Stimulated activated CD4-positive, alpha-beta T cell treated with anti-CD3 and anti-CD28 coated beads, Interleukin-4, amount 100 ng/mL, for 1 hour (primary cell): ENCODE data around the gene IGSF21.
"Not testable (repeated sequence)": the region's sequence is repeated elsewhere in the genome, so short reads cannot be mapped to it uniquely, and the experiment has no call there.

ENCODE experiments used
- DNase-seq: peaks from one replicate; pipeline ENCODE4 v3.0.0-alpha.2; 2020

The IGSF21 gene

DNA sequence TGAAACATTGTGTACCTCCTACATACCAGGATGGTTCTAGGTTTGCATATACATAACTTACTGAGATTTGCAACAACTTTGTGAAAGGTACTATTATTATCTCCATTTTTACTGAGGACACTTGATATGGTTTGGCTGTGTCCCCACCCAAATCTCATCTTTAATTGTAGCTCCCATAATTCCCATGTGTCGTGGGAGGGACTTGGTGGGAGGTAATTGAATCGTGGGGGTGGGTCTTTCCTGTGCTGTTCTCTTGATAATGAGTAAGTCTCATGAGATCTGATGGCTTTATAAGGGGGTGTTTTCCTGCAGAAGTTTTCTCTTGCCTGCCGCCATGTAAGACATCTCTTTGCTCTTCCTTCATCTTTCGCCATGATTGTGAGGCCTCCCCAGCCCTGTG lies 40.1 kb downstream of the IGSF21 start:
- no peak for DNase-seq

DNA sequence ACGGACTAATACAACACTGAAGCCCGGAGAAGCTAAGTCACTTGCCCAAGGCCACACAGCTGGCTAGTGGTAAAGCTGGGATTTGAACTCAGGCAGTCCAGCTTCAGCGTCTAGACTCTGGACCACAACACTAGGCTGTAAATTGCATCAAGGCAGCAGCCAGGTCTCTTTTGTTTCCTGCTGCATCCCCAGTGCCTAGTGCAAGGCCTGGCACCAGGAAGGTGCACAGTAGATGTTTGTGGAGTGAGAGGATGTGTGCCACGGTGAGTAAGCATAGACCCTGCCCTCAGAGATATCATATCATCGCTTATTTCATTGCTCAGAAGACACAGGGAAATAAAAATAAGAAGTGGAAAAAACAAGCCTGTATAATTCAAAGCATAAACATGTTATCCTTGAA lies 40.9 kb downstream of the IGSF21 start:
- DNase-seq, result no peak

DNA sequence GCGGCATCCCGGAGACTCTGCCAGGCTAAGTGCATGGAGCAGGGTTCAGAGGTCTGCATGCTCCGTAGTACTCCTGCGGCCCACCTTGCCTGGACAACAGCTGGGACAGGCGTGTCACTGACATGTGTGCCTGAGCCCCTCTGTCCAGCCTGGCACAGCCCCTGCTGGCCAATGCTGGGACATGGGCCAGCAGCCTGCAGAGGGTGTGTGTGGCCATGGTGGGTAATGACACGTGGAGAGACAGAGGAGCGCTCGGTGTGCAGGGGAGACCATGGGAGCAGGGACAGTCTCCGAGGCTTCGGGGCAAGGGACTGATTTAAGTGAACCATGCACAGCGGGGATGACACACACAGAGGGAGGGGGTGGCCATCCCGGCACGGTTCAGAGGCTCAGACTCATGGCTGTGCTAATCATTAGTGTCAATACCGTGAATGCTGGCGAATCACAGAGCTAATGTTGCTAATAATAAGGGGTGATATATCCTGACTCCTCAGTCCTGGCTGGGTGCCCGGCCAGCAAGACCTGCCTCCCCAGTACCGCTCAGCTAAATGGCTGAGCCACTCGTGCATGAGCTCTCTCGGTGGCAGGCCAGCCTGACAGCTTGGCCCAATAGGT lies 41.5 kb downstream of the IGSF21 start:
- no peak for DNase-seq

DNA sequence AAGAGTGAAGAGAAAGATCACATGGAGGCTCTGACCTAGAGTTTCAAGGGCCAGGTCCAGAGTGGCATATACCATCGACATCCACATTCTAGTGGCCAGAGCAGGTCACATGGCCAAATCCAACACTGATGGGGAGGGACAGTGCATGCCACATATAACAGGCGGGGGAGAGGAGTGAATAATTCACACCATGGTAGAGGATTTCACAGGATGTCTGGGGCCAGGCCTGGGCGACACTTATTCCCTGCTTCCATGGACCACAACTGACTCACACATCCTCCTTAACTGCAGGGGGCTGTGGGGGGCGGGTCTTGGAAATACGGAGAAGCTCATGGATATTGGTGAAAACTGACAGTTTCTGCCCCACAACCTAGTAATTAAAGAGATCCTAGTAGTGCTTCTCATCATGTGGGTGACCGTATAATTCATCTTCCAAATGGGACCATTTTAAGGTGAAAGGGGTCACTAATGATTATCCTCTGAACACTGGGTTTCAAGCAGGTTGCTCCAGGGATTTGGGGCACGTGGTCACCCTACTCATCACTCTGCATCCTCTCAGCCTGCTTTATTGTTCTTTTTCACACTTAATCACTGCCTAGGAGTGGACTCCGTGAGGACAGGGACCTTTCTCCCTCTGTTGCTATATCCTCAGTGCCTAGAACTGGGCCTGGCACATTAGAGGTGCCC lies 44.0 kb downstream of the IGSF21 start:
- DNase-seq, result no peak

DNA sequence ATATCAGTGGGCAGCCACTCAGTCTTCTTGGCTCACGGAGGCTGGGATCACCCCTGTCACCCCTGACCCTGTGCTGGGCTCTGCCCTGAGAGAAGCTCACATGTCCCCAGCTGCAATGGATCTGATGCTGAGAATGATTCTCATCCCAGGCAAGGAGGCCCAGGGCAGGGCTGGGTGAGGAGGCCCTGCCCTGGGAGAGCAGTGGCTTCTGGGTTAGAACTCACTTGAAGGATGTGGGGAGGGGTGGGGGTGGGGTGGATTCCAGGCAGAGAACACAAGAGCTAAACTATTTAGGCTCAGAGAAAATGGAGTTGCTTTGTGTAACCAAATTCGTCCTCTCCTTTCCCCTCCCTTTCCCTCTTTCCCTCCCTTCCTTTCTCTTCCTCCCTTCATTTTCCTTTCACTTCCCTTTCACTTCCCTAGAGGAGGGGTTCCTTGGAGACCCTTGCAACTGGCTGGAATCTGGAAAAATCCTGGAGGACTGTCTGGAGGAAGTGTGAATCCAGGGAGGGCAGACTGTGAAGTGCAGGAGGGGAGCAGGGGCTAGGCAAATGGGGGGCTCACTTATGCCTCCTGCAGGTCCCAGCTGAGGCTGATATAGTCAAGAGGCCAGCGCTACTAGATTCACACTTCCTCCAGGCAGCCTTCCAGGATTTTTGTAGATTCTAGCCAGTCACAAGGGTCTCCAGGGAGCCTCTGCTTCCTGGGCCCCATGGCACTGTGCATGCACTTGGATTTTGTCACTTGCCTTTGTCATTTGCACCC lies 47.0 kb downstream of the IGSF21 start:
- no peak for DNase-seq

DNA sequence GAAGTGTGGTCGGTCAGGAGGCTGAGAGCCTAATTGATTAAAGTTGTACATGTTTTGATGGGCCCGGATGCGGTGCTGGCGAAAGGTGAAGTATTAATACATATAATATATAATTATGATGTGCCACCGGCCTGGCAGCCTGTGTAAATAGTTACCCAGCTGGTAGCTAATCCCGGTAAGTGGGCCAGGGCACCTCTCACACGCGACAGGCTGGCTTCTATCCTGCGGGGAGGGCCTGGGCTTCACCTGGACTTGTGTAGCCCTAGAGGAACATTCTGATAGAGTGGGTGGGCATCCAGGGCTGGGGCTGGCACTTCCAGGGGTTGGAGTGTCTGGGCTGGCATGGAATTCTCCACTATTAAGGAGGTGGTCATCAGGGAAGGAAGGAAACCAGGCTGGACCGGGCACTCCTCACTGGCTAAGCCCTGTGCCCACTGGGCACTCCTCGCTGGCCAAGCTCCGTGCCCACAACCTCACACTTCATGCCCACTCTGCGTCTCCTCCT lies 48.3 kb downstream of the IGSF21 start:
- DNase-seq, result no peak

DNA sequence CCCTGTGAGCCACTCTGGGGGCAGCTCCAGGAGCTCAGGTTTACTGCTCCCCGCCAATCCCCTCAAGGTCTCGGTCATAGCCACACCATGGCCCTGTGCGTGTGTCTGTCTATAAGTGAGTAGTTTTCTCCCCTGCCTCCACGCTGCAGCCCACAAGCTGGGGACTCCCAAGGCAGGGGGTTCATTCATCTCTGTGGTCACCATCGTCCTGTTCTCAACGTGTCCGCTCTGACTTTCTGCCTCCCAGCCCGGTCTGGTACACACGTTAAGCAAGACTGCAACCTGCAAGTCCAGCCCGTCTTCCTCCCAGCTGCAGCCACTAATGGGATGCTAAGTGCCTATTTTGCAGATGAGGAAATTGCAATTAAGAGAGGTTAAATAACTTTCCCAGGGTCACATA lies 49.8 kb downstream of the IGSF21 start:
- DNase-seq, result no peak

DNA sequence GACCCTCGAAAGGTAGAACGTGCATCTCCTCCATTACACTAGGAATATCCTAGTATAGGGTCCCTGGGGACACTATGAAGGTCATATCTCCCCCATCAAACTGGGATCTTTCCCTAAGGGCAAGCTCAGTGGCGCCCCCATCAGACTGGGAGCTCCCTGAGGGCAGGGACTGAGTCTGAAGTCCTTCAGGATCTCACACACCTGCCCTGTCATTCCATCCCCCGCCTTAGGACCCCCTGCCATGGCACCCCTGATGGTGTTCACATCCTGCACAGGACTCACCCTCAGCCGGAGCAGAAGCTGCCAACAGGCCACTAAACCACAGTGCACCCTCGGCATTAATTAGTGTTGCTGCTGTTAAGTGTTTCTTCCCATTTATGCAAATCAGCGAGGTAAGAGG lies 50.4 kb downstream of the IGSF21 start:
- no peak for DNase-seq

DNA sequence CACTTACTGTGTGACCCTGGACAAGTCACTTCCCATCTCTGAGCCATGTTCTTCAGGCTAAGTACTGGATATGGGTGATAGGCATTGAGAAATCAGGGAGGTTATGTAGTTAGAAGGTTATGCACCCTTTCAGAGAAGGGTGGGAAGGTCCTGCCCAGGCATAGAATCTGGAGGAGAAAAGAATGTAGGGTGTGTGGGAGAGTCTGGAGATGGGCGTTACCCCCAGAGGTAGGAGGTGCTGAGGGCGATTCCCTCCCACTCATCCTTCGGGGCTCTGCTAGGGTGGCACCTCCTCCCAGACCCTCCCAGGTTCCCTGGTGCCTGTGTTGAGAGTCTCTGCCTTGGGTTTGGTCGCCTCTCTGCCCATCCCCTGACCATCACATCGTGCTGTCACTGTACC lies 51.1 kb downstream of the IGSF21 start:
- no peak for DNase-seq

DNA sequence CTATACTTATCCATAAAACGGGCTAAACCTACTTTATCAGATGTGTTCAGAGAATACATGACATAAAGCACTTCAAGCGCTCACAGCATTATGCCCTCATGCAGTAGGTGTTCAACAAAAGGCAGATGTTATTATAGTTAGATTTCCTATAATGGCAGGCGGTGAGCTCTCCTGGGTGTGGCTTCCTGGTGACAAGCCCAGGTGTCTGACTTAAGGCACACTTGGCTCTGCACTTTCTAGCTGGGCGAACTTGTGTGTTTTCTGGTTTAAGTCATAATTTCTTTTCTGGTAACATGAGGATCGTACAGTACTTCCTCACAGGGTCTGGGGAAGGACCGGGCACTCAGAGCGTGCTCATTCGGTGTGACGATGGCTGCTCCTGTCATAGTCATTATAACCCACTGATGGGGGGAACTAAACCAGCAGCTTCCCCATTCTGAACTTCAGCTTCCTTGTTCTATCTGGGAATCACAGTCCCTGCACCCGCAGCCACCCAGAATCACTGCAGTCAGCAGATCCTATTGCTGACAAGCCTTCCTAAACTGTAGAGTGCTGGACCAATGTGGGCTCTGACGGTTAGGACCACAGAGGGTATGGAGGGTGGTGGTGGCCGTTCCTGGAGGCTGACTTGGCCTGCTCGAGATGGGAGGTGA lies 52.8 kb downstream of the IGSF21 start:
- DNase-seq, result no peak

DNA sequence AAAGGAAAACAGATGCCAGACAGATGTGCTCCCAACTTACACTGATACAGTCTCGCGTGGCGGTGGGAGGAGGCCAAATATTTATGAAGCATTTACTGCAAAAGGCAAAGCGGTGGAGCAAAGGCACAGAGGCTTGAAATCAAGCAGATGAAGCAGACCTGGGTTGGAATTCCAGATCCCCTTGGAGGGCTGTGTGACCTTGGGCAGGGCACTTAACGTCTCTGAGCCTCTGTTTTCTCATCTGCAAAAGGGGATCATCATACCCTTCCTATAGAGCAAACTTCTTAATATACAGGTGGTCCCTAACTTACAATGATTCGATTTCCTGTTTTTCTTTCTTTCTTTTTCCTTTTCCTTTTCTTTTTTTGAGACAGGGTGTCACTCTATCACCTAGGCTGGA lies 54.1 kb downstream of the IGSF21 start:
- DNase-seq, result no peak

DNA sequence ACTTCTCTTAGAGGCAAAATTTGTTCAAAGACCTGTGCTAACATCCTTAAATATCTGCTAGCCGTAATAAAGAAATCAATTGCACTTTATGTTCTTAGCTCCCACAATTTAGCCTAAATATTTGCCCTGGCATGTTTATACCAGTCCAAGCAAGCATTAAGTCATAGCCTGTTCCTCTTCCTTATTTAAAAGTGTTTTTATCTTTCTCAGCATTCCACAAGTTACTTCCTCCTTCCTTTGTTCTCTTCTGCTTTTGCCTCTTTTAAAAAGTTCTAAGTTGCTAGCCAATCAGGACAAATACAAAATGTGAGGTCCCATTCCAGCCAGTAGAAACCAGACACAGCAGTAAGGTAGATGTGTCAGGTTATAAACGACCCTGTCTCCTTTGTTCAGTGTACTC lies 58.0 kb downstream of the IGSF21 start:
- DNase-seq, result not testable (repeated sequence)

DNA sequence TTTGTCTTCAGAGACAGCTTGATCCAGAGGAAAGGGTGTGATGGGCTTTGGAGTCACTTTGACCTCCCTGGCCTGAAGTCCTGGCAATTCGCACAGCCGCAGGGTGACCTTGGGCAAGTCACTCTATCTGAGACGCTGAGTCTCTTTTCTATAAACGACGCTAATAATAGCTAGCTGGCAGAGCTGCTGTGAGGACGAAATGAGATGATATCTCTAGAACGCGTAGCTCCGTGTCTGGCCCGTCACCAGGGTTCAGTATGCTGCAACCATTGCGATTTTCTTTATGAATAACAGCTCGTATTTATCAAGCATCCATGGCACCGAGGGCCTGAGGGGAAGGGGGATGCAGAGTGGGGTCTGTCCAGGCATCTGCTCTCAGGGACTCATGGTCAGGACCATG lies 58.7 kb downstream of the IGSF21 start:
- DNase-seq, result no peak

DNA sequence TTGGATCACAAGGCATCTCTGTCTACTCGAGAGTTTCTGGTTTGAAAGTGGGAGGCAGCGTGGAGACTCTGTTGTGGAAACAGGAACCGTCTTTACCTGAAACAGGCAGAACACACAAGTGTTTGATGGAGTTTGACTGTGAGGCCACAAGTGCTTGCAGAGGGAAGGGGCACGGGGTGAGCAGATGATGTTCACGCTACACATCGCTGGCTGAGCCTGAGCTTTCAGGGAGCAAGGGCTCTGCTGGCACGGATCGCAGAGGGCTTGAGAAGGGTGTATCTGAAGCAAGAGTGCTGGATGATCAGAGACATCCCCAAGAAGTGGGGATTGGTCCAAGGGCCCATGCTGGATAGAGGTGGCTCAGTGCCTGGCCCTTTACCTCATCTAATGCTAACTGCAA lies 59.3 kb downstream of the IGSF21 start:
- DNase-seq, result no peak

DNA sequence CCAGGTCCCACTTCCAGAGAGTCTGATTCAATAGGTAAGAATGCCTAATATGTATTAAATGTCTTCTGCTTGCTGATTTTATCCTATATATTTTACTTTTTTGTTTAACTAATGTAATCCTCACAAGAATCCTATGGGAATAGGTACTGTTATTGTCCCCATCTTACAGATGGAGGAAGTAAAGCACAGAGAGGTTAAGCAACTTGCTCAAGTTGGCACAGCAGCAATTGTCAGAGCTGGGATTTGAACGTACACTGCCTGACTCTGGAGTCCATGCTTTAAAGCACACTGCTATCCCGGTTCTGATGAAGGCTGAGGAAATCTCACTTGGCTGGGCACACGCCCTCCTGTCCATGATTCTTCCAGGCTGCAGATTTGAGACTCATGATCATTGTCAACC lies 62.8 kb downstream of the IGSF21 start:
- DNase-seq, result no peak

DNA sequence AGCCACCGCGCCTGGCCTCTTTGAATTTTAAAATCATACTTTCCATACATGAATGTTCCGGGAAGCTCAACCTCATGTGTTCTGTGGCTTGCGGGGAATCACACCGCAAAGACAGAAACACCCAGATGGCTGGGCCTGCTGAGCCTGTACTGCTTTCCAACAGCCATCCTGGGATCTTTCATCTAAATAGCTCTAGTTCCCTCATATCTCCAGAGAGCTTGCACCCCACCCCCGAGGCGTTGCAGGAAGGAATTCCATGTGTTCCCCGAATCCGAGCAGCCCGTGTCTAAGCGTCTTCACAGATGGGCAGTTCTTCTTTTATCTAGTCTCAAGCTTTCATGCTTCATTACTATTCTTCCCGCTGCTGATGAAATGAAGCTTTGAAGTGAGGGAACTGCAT lies 66.4 kb downstream of the IGSF21 start:
- DNase-seq, result no peak

DNA sequence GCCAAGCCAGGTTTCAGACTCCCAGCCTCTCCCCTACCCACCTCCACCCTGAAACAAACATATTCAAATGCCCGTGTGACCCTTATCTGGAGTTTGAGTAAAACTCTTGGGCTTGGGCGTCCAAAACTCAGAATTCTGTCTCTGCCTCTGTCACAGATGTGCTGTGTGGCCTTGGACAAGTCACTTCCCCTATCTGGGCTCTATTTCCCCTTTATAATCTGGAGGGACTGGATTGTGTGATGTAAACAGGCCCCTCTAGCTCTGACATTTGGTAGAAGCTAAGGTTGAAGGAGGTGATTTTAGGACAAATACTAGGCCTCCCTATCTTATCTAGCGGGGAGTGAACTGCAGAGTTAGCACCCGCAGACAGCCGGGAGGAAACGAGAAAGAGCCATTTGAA lies 67.5 kb downstream of the IGSF21 start:
- DNase-seq, result no peak

DNA sequence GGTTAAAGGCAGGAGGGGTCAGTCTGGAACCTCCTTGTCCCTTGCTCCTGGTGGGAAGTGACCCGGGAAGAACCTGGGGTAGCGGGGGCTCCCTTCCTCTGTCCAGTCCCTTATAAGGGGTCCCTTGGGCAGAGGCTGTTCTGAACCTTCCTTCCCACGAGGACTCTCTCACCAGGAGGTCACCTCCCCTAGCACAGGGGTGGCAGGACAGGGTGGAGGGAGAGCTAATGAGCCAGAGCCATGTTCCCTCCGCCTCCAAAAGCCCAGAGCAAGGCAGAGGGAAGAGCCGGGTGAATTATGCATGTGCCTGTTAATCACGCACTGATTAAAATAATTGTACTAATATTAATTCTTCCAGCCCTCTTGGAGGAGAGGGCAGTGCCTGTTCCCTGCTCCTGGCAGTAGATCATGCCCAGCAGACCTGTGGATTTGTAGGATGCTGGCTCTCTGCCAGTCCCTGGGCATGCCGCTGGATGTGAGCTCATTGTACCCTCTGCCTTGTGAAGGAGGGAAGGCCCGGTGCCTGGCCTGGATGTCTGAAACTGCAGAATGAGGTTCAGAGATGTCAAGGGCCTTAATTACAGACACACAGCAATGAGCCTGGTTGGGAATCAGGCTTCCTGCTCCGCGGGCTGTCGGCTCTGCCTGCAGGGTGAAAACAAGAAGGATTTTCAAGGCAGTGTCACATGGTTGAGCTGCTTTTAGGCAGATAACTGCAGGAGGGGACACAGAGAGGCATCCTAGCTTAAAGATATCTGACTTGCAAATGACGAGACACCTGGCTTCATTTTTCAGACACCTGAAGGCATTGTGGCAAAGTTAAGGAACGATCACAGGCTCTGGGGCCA lies 68.2 kb downstream of the IGSF21 start:
- no peak for DNase-seq

DNA sequence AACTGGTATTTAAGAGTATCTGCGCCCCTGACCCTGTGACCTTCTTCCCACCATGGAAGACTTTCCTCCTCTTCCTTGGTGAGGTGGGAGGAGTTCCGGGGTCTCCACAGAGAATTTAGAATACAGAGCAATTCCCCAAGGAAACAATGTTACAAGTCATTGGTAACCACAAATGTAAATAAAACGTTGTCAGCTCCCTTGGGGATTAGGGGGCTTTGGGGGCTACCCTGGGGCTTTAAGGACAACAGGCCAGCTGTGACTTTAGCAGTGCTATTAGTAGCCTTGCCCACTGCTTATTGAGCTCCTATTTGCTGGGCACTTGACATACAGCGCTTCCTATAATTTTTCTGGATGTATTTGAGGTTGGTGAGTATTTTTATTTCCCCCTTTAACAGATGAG lies 69.0 kb downstream of the IGSF21 start:
- DNase-seq, result no peak

DNA sequence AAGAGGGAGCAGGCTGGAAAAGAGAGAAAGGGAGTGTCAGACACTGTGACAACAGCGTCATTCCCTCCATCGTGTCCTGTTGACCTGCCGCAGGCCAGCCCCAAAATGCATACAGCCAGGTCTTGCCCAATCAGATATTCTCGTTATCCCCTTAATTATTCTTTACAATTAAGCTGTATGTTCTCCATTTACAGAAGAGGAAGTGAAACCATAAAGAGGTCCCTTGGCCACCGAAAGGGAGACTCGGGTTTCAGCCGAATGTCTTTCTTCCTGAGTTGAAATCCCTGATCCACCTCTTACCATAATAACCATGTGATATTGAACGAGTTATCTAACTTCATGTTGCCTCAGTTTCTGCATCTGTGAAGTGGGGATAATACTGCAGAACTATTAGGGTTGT lies 70.5 kb downstream of the IGSF21 start:
- no peak for DNase-seq

DNA sequence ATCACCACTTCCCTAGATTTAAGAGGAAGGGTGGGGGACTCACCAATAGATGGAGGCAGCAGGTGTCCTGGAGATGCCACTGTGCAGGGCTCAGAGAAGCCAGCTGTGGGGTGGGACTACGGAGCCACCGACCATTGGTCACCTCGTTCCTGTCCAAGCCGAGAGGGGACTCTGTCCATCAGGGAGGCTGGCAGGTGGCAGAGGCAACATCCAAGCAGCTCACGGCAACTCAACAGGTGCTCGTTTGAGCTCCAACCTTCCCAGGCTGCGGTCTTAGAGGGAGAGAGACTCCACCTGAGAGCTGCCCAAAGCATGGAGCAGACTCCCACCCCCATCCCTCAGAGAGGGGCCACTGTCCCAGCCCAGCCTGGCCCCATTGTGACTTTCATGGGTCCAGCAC lies 71.4 kb downstream of the IGSF21 start:
- no peak for DNase-seq

DNA sequence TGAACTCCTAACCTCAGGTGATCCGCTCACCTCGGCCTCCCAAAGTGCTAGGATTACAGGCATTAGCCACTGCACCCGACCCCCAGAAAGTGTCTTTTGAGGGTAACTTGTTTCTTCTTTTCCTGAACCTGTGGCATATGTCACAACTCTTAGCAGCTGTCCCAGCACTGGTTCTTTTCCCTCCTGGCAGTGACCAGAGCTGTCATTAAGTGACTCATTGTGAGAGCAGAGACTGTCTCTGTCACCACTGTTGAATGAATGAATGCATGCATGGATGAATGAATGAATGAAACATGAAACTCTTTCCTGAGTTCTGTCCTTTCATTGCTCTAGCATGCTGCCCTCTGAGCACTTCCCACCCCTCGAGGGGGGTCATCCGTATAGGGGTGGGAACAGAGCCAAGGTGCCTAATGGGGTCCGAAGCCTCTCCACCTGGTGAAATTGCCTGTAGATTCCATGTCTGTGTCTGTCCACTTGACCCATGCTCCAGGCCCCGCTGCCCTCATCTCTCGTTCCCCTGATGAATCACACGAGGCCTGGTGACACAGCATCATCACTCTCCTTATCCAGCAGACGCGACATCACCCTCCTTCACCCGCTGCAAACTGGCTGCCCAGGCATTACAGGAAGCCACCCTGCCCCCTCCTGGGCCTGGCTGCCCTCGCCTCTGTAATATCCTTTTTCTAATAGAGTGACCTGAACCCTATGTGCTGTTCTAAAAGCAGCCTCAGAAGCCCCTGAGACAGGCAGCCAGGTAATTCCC lies 75.0 kb downstream of the IGSF21 start:
- DNase-seq, result no peak
